PFSK-1 (cell line): ENCODE data around the gene HUS1.

ENCODE experiments used
- FOXP2 ChIP-seq: optimal IDR thresholded peaks from 2 replicates; pipeline ENCODE3; 2011; ENCODE audit warnings: borderline replicate concordance, control low read depth, inconsistent platforms; ENCODE audit not compliant: insufficient read depth; ENCODE audit errors: extremely low read length, extremely low read depth
- POLR2AphosphoS5 ChIP-seq: IDR thresholded peaks from 2 replicates; pipeline ENCODE4 v1.6.1; 2012; ENCODE audit warnings: low read depth, mild to moderate bottlenecking, control low read depth, low read length, moderate library complexity
- SIN3A ChIP-seq: IDR thresholded peaks from 2 replicates; pipeline ENCODE4 v1.6.1; 2012; ENCODE audit warnings: mild to moderate bottlenecking, low read length, moderate library complexity, borderline replicate concordance; ENCODE audit not compliant: insufficient read depth
- TAF1 ChIP-seq: IDR thresholded peaks from 2 replicates; pipeline ENCODE4 v1.6.1; 2012; ENCODE audit warnings: low read length, control low read depth, borderline replicate concordance; ENCODE audit not compliant: insufficient read depth
- TF ChIP-seq, protein P1 (sequence below), 2 experiments: IDR thresholded peaks; 2 replicates each; pipeline versions ENCODE4 v1.6.1 to v1.8.0; 2011 to 2012; ENCODE audit warnings: low read depth in 2 of 2, low read length in 2 of 2, control low read depth in 1 of 2, inconsistent platforms in 1 of 2, mild to moderate bottlenecking in 1 of 2, moderate library complexity in 1 of 2; ENCODE audit not compliant: insufficient read depth in 1 of 2

The HUS1 gene

DNA sequence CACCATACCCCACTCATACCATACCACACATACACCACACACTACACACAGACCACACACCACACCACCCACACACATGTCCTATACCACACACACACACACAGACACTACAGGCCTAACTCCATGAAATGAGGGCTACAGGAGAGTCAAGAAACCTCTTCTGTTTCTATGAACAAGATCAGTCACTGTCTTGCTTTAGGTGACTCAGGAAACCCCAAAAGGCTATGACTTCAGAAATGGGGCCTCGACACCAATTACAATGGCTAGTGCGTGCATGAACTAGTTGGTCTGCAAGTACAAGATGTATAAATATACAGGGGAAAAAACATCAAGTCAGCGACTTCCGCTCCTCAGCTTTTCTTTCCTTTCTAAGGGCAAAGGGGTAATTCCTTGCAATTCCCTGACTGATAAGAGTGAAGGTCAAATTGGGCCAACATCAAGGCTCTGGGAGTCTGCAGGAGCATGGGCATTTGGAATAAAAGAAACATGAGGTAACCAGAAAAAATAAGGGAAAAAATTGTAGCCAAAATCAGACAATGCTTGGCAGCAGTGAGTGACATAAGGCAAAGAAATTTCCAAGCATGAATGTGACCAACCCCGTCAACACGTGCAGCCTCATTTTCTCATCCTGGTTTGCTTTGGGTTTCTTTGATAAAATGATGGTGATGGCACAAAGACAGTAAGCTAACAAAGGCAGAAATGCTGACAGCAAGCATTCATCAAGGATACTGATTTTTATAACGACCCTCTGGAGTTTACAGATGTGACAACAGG, 32.6 kb downstream of the HUS1 start:
- no peak for TF ChIP-seq TAF1
- TF ChIP-seq SIN3A, result no peak
- TF ChIP-seq POLR2AphosphoS5, result no peak
- TF ChIP-seq, protein P1, sequence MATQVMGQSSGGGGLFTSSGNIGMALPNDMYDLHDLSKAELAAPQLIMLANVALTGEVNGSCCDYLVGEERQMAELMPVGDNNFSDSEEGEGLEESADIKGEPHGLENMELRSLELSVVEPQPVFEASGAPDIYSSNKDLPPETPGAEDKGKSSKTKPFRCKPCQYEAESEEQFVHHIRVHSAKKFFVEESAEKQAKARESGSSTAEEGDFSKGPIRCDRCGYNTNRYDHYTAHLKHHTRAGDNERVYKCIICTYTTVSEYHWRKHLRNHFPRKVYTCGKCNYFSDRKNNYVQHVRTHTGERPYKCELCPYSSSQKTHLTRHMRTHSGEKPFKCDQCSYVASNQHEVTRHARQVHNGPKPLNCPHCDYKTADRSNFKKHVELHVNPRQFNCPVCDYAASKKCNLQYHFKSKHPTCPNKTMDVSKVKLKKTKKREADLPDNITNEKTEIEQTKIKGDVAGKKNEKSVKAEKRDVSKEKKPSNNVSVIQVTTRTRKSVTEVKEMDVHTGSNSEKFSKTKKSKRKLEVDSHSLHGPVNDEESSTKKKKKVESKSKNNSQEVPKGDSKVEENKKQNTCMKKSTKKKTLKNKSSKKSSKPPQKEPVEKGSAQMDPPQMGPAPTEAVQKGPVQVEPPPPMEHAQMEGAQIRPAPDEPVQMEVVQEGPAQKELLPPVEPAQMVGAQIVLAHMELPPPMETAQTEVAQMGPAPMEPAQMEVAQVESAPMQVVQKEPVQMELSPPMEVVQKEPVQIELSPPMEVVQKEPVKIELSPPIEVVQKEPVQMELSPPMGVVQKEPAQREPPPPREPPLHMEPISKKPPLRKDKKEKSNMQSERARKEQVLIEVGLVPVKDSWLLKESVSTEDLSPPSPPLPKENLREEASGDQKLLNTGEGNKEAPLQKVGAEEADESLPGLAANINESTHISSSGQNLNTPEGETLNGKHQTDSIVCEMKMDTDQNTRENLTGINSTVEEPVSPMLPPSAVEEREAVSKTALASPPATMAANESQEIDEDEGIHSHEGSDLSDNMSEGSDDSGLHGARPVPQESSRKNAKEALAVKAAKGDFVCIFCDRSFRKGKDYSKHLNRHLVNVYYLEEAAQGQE (IDR thresholded peaks at IDR 0.05; ENCODE audit: insufficient read depth in 1 of 2, low read depth in 2 of 2, low read length in 2 of 2), result no peak
- no peak for TF ChIP-seq FOXP2

DNA sequence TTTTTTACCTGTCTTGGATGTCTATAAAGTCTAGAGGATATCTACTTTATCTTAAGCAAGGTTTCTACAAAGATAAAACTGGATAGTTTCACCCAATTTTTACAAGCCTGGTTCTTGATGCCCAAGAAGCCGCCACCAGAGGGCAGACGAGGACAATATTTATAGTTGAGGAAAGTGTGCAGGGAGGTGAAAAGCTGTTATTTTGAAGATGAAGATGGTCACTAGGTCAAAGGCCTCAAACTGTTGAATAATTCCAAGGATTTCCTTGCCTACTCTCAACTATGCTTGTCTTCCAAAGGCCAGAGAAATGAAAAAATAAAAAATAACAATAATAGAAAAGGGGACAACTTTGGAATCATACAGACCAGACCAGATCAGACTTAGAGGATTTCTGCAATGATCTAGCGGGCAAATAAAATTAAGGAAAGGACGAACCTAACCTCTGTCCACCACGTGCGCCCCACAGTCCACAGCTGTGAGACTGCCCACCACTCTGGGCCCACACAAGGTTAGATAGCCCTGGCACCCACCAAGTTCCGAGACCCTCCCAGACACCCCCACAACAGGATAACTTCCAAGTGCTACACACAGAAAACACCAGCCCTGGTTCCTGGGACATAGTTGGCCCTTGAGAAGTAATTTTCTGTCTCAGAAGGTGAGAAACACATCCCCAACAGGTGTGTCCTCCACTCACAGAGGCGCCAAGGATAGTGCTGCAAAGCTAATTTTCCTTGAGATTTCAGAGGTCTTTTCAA, 34.0 kb downstream of the HUS1 start:
- TF ChIP-seq TAF1, result no peak
- no peak for TF ChIP-seq SIN3A
- no peak for TF ChIP-seq POLR2AphosphoS5
- no peak for TF ChIP-seq FOXP2
- TF ChIP-seq, protein P1 (IDR thresholded peaks at IDR 0.05; ENCODE audit: insufficient read depth in 1 of 2, low read depth in 2 of 2, low read length in 2 of 2), result no peak

DNA sequence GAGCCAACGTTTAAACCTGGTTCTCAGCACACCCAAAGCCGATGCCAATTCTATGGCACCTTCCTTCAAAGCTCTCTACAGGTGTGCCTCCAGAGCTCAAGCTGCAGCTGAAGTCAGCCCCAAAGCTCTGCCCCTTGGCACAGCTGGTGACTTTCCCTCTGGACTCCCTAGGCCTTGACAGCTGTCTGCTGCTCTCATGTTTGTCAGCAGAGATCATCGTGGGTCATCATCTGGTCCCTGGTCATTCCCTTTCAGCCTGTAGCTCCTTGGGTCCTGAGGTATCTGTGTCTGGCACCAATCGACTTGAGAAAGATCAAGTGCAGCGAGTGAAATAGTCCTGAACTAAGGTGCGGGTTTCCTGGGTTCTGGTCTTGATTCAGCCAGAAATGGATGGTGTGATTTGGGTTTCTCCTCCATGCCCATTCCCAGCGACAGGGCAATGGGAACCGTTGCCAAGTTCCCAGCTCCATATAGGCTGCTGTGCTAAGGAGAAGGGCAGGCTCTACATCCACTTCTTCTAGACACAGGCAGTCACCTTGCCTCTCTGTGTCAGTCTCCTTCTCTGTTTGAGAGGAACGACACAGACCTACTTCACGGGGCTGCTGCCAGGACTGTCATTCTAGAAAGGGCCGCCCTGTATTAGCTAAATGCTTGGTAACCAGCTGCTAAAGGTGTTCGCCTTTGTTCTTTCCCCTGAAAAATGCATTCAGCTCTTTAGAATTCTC, 34.7 kb downstream of the HUS1 start:
- TF ChIP-seq POLR2AphosphoS5 (no peak), TAF1 (no peak), SIN3A (no peak), FOXP2 (no peak)
- TF ChIP-seq, protein P1 (IDR thresholded peaks at IDR 0.05; ENCODE audit: insufficient read depth in 1 of 2, low read depth in 2 of 2, low read length in 2 of 2), result no peak

DNA sequence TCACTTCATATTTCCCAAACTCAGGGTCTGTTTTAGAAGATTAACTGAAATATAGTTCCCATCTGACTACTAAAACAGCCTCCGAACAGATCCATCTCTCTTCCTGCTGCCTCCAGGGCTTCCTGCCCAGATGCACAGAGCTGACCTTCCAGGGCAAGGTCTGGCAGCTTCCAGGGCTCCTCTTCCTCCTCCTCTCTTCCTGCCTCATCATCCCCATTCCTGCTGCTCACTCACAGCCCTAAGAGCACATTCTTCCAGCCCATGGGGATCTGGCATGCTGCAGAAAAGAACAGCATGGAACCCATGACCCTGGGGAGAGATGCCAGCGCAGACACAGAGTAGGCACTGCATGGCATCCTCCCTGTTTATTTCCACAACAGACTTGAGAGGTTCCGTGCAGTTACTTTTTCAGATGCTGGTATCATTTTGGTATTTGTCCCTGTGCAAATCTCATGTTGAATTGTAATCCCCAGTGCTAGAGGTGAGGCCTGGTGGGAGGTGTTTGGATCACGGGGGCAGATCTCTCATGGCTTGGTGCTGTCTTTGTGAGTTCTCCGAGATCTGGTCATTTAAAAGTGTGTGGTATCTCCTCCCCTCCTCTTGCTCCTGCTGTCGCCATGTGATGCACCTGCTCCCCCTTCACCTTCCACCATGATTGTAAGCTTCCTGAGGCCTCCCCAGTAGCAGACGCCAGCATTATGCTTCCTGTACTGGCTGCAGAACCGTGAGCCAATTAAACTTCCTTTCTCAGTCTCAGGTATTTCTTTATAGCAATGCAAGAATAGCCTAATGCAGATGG, 35.5 kb downstream of the HUS1 start:
- TF ChIP-seq FOXP2 (peak; percentile 53), POLR2AphosphoS5 (no peak), TAF1 (no peak), SIN3A (no peak)
- TF ChIP-seq, protein P1 (IDR thresholded peaks at IDR 0.05; ENCODE audit: insufficient read depth in 1 of 2, low read depth in 2 of 2, low read length in 2 of 2), result 0 out of 4 replicates have a peak, but pooled peaks of 1 of the 2 experiments have one; percentile 13
